ENCODE measurements around the gene PYCR2. TPM values are rescaled to one million over a fixed set of nuclear protein-coding genes. Genes with fewer than 3 reads are reported as not detected.

PYCR2 gene
- total and polyA plus RNA-seq, 10 of the 15 experiments (the other 5 are each of a cell fraction or from before 2014, with no cell fraction given) = 1.7 to 81.8 (median 54.9) TPM

- TF ChIP-seq CBX5 (IDR thresholded peaks at IDR 0.05; ENCODE audit: low read depth) (no peak), EZH2 (IDR thresholded peaks at IDR 0.05; ENCODE audit: borderline replicate concordance, control insufficient read depth, low read depth, low read length) (no peak), PBX3 (IDR thresholded peaks at IDR 0.05; ENCODE audit: insufficient replicate concordance, low read depth, low read length) (no peak), HDAC2 (IDR thresholded peaks at IDR 0.05) (no peak), CBFB (IDR thresholded peaks at IDR 0.05; ENCODE audit: low read depth) (no peak), DPF2 (IDR thresholded peaks at IDR 0.05) (no peak), NR2C2 (IDR thresholded peaks at IDR 0.05; ENCODE audit: borderline replicate concordance, control insufficient read depth, insufficient read length, low read depth) (no peak), KDM1A (IDR thresholded peaks at IDR 0.05; ENCODE audit: borderline replicate concordance) (no peak), ZBED1 (IDR thresholded peaks at IDR 0.05; ENCODE audit: borderline replicate concordance) (no peak), NR2C1 (IDR thresholded peaks at IDR 0.05) (no peak), NFIC (IDR thresholded peaks at IDR 0.05; ENCODE audit: low read depth, low read length) (no peak), MTA2 (IDR thresholded peaks at IDR 0.05; ENCODE audit: low read depth) (no peak), CTCF (IDR thresholded peaks at IDR 0.05 in 2 of 3, conservative IDR thresholded peaks at IDR 0.05 in 1 of 3; ENCODE audit: control insufficient read depth in 2 of 3, extremely low read depth in 1 of 3, insufficient read depth in 1 of 3, low read depth in 3 of 3, low read length in 3 of 3) (peak; percentile 78 to 81 (median 78)), TBL1XR1 (IDR thresholded peaks at IDR 0.05; ENCODE audit: low read depth, low read length) (no peak), SMAD1 (IDR thresholded peaks at IDR 0.05; ENCODE audit: low read depth, partially characterized antibody) (no peak), NRF1 (conservative IDR thresholded peaks at IDR 0.05; ENCODE audit: low read depth, low read length) (no peak), ELK1 (IDR thresholded peaks at IDR 0.05; ENCODE audit: low read depth, low read length) (no peak), ZZZ3 (IDR thresholded peaks at IDR 0.05; ENCODE audit: control insufficient read depth, insufficient read length, low read depth) (no peak)
- TF ChIP-seq, protein P1, sequence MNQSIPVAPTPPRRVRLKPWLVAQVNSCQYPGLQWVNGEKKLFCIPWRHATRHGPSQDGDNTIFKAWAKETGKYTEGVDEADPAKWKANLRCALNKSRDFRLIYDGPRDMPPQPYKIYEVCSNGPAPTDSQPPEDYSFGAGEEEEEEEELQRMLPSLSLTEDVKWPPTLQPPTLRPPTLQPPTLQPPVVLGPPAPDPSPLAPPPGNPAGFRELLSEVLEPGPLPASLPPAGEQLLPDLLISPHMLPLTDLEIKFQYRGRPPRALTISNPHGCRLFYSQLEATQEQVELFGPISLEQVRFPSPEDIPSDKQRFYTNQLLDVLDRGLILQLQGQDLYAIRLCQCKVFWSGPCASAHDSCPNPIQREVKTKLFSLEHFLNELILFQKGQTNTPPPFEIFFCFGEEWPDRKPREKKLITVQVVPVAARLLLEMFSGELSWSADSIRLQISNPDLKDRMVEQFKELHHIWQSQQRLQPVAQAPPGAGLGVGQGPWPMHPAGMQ (IDR thresholded peaks at IDR 0.05; ENCODE audit: borderline replicate concordance) = no peak
- TF ChIP-seq, protein P2, sequence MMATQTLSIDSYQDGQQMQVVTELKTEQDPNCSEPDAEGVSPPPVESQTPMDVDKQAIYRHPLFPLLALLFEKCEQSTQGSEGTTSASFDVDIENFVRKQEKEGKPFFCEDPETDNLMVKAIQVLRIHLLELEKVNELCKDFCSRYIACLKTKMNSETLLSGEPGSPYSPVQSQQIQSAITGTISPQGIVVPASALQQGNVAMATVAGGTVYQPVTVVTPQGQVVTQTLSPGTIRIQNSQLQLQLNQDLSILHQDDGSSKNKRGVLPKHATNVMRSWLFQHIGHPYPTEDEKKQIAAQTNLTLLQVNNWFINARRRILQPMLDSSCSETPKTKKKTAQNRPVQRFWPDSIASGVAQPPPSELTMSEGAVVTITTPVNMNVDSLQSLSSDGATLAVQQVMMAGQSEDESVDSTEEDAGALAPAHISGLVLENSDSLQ (IDR thresholded peaks at IDR 0.05) = no peak
- TF ChIP-seq, protein P3, sequence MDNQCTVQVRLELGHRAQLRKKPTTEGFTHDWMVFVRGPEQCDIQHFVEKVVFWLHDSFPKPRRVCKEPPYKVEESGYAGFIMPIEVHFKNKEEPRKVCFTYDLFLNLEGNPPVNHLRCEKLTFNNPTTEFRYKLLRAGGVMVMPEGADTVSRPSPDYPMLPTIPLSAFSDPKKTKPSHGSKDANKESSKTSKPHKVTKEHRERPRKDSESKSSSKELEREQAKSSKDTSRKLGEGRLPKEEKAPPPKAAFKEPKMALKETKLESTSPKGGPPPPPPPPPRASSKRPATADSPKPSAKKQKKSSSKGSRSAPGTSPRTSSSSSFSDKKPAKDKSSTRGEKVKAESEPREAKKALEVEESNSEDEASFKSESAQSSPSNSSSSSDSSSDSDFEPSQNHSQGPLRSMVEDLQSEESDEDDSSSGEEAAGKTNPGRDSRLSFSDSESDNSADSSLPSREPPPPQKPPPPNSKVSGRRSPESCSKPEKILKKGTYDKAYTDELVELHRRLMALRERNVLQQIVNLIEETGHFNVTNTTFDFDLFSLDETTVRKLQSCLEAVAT (IDR thresholded peaks at IDR 0.05) = no peak; the same call in 1 of the 2 replicates
Measured at GRCh38 chr1:225911191-225912130, 12.6 kb downstream of the PYCR2 start (continued).
